ENCODE measurements around the gene LTBP2. TPM values are rescaled to one million over a fixed set of nuclear protein-coding genes. Genes with fewer than 3 reads are reported as not detected.

The LTBP2 gene
- total RNA-seq, 1 donor from 2014 or later, result 6.8 TPM

Other genes with a start within 250 kb of the LTBP2 start
- gene SYNDIG1L, start 186.0 kb downstream of the LTBP2 start, total RNA-seq, result 0.18 TPM
- 175 TPM for gene NPC2, start 118.9 kb downstream of the LTBP2 start, total RNA-seq
- 25.6 TPM for gene ISCA2, start 118.5 kb downstream of the LTBP2 start, total RNA-seq
- gene AREL1, start 100.8 kb upstream of the LTBP2 start, total RNA-seq, result 40.8 TPM
- gene FCF1, start 100.9 kb upstream of the LTBP2 start, total RNA-seq, result 54.6 TPM
- gene YLPM1, start 151.1 kb upstream of the LTBP2 start, total RNA-seq, result 110 TPM